ENCODE data around the gene RNF112. TPM values are rescaled to one million over a fixed set of nuclear protein-coding genes. Genes with fewer than 3 reads are reported as not detected.

Gene RNF112, protein sequence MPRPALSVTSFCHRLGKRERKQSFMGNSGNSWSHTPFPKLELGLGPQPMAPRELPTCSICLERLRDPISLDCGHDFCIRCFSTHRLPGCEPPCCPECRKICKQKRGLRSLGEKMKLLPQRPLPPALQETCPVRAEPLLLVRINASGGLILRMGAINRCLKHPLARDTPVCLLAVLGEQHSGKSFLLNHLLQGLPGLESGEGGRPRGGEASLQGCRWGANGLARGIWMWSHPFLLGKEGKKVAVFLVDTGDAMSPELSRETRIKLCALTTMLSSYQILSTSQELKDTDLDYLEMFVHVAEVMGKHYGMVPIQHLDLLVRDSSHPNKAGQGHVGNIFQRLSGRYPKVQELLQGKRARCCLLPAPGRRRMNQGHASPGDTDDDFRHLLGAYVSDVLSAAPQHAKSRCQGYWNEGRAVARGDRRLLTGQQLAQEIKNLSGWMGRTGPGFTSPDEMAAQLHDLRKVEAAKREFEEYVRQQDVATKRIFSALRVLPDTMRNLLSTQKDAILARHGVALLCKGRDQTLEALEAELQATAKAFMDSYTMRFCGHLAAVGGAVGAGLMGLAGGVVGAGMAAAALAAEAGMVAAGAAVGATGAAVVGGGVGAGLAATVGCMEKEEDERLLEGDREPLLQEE
- under 1 TPM; 0.20 to 0.53 TPM for total RNA-seq

DNA sequence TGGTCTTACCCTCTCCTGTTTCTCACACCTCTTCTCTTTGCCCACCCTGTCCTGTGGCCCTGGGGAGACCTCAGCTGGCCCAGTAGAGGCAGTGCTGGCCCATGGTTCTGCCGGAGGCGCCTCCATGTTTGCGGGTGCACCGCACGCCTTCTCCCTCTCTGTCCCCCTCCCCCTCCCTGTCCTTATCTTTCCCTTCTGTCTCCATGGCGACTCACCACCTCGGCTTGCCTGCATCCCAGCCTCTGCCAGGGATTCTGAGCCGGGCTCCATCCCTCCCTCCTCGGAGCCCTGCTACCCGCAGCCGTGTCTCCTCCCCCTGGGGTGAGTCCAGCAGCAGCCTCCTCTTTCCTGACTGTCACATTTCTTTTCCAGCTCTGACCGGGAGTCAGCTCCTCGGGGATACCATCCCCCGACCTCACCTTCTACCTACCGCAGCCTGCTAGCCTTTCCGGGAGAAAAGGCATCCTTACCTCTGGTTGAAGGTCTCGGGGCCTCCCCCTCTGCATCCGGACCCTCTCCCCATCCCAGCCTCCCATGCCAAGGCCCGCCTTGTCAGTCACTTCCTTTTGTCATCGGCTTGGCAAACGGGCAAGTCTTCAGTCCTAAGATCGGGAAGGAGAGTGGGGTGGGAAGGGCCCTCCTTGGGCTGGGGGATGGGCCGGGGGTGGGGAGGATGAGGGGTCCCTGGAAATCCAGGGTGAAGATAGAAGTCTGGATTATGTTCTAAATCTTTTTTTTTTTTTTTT lies at the start of gene RNF112:
Gene RNF112 (plus strand): TSS at position 358 of the 746 bp plus-strand sequence. CDS start 177 bp downstream, at position 535.

DNA sequence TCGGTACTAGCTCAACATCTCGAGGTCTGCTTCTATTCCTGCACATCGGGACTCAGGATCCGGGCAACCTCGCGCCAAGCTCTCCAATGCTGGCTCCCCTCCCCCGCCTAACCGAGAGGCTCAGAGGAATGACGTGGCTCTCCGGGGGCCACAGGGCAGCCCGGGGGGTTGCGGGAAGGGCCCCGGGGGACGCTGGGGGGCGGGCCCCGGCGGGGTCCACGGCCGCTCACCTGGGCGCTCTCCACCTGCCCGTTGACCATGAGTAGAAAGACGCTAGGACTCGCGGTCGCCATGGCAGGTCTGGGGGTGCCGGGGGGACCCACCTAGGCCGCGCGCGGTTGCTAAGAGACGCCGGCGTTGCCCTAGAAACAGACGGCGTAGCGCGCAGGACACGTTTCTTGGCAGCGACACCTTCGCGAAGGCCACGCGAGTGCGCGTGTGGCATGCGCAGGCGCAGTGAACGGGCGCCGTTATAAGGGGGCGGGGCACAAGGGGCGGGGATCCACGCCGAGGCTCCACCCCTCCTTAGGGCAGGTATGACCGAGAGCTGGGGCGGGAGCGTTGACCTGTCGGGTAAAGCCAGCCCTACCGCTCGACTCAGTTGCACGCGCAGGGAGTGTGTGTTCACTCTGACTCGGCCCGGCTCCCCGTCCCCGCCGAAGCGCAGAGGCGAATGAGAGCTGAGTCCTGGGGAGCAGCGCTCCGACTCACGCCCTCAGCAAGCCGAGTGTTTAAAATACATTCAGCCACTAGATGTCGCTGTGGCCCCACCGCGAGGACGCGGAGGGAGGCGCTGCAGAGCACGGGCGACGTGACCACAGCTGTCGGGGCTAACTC lies 48.5 kb upstream of the RNF112 start, which contains the start of gene B9D1:
Gene B9D1 (minus strand): TSS at position 447 of the 837 bp plus-strand sequence. CDS start 154 bp downstream, at position 293.

DNA sequence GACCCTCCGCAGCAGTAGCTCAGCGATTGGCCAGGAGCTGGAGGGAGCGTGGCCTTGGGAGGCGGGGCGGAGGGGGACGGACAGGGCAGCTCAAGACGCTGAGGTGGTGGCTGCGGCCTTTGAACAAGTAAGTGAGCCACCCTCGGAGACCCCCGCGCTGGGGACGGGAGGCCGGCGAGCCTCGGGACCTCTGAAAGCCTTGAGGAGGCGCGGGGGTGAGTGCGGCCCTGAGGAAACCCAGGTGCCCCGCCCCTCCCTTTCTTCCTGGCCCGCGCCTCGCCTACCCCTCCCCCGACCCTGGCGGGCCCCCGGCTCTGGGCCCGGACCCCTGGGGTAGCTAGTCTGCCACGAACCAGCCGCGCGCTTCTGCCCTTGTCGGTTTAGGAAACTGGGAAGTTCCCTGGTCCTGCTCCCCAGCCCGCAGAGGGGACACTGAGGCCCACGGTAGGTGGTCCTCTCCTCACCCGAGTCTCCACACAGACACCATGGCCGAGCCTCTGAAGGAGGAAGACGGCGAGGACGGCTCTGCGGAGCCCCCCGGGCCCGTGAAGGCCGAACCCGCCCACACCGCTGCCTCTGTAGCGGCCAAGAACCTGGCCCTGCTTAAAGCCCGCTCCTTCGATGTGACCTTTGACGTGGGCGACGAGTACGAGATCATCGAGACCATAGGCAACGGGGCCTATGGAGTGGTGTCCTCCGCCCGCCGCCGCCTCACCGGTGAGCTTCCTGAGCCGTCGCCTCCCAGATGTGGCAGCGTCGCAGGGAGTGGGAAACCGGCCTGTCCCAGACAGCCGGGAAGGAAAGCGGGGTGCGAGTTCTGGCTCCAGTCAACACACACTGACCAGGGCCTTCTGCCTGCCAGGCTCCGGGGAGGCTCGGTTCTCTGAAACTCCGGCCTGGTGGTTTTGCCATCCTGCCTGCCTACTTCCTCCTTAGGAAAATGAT lies 32.3 kb upstream of the RNF112 start, which contains the start of gene MAPK7:
Gene MAPK7 (plus strand): TSS at position 83 of the 945 bp plus-strand sequence. CDS start 403 bp downstream, at position 486.

DNA sequence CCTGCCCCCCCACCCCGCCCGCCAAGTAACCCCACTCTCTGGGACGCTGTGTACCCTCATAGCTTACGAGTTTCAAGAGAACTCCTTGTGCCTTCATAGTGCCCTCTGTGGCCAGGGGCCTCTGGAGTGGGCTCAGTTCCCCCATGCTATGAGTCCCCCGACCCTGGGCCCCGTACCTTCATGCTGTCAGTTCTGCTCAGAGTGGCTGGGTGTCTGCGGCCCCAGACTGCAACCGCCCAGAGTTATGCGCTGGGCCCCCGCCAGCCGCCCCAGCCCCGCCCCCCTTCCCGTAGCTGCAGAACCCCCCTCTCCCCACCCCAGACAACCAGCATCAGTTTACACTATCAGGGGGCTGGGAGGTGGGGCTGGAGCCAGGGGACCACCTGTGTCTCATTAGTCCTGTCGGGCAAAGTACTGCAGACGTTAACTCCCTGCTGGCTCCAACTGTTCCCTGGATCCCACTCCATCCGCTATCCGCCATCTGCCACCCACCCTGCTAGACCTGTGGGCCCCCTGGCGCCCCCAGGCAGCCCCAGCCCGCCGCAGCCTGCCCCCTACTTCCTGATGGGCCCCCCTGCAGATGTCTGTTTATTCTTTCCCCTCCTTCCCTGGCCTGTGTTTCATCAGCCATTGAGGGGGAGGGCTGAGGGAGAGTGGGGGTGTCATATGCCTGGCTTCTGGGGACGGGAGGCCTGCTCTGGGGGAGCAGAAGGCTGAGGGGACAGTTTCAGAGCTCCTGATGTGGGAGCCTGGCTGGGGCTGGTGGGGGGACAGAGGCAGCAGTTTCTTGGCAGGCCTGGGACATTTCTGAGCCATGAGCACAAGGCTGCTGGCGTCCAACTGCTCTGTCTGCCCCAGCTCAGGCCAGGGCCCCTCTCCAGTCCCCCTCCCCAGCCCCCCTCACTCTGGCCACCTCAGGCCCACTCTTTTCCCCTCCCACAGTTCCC lies 23.8 kb upstream of the RNF112 start, which contains the start of gene MFAP4:
Gene MFAP4 (minus strand): TSS at position 217 of the 947 bp plus-strand sequence. CDS start 35 bp downstream, at position 182.

Other genes starting within 250 kb of the RNF112 start
- gene EPN2, start 173.9 kb upstream of the RNF112 start, total RNA-seq, result 1 to 10 TPM; 2.3 to 2.6 TPM
- gene B9D1, start 48.5 kb upstream of the RNF112 start, total RNA-seq, result 1 to 10 TPM; 2.1 to 2.7 TPM
- 10 to 100 TPM; 43.1 to 47.4 TPM for gene MAPK7, start 32.7 kb upstream of the RNF112 start, total RNA-seq
- not detected for gene MFAP4, start 24.0 kb upstream of the RNF112 start, total RNA-seq
- not detected for gene SLC47A1, start 122.6 kb downstream of the RNF112 start, total RNA-seq
- 10 to 100 TPM; 22.0 to 22.6 TPM for gene ALDH3A2, start 237.5 kb downstream of the RNF112 start, total RNA-seq

All from activated naive CD4-positive, alpha-beta T cell treated with anti-CD3 and anti-CD28 coated beads, Interleukin-2, amount 10 ng/mL, durations not matched to agents 5 hours and 36 hours (primary cell).